Neural progenitor cell (in vitro differentiated cells): Measurements from ENCODE around the gene BLOC1S1. TPM values are rescaled to one million over a fixed set of nuclear protein-coding genes. Genes with fewer than 3 reads are reported as not detected.

Experiments
- DNase-seq: peaks from one replicate; pipeline ENCODE4 v3.0.0-alpha.2; 2016; ENCODE audit warnings: low spot score
- H2AFZ ChIP-seq: fragments of 200-600 bp; sonication (generic); replicated peaks from 2 replicates; pipeline ENCODE4 v1.6.1; 2016; ENCODE audit warnings: antibody characterized with exemption
- H3F3A ChIP-seq: fragments of 200-600 bp; sonication (generic); 2 replicates; pipeline ENCODE4 v1.6.1; 2016; ENCODE audit warnings: antibody characterized with exemption, low read depth
- H3K27ac ChIP-seq: fragments of 200-600 bp; sonication (generic); 2 replicates; pipeline ENCODE4 v1.5.1; 2016; ENCODE audit warnings: mild to moderate bottlenecking
- H3K27me3 ChIP-seq: fragments of 200-600 bp; sonication (generic); 2 replicates; pipeline ENCODE4 v1.6.1; 2016; ENCODE audit warnings: mild to moderate bottlenecking, moderate library complexity
- H3K36me3 ChIP-seq: fragments of 200-600 bp; sonication (generic); 2 replicates; pipeline ENCODE4 v1.5.1; 2016
- H3K4me1 ChIP-seq: fragments of 200-600 bp; sonication (generic); 2 replicates; pipeline ENCODE4 v1.6.1; 2016; ENCODE audit warnings: mixed run types
- H3K4me2 ChIP-seq: fragments of 200-600 bp; sonication (generic); 2 replicates; pipeline ENCODE4 v1.6.1; 2016
- H3K4me3 ChIP-seq: fragments of 200-600 bp; sonication (generic); 2 replicates; pipeline ENCODE4 v1.5.1; 2016
- H3K79me2 ChIP-seq: fragments of 200-600 bp; sonication (generic); 2 replicates; pipeline ENCODE4 v1.6.1; 2016; ENCODE audit warnings: low read depth
- H3K9ac ChIP-seq: fragments of 200-600 bp; sonication (generic); 2 replicates; pipeline ENCODE4 v1.6.1; 2016
- H3K9me3 ChIP-seq: fragments of 200-600 bp; sonication (generic); 2 replicates; pipeline ENCODE4 v1.5.1; 2016; ENCODE audit warnings: low read depth
- H4K20me1 ChIP-seq: fragments of 200-600 bp; sonication (generic); 2 replicates; pipeline ENCODE4 v1.6.1; 2016; ENCODE audit warnings: low read depth
- H3K27ac Mint-ChIP-seq: 3 replicates; pipeline ENCODE4 v1.8.0; 2021; ENCODE audit warnings: mixed read lengths
- H3K27me3 Mint-ChIP-seq: 2 replicates; pipeline ENCODE4 v1.8.0; 2022; ENCODE audit warnings: low read depth, mild to moderate bottlenecking, inconsistent platforms, moderate library complexity, mixed read lengths; ENCODE audit not compliant: insufficient read depth
- H3K36me3 Mint-ChIP-seq: 3 replicates; pipeline ENCODE4 v1.8.0; 2021; ENCODE audit warnings: mixed read lengths
- H3K4me1 Mint-ChIP-seq: 3 replicates; pipeline ENCODE4 v1.8.0; 2021; ENCODE audit warnings: mixed read lengths
- H3K4me3 Mint-ChIP-seq: 3 replicates; pipeline ENCODE4 v1.8.0; 2021; ENCODE audit warnings: mild to moderate bottlenecking, moderate library complexity, mixed read lengths
- H3K9me3 Mint-ChIP-seq: 3 replicates; pipeline ENCODE4 v1.8.0; 2020; ENCODE audit warnings: mixed read lengths
- EZH2 ChIP-seq: fragments of 200-600 bp; sonication (generic); IDR thresholded peaks from 2 replicates; pipeline ENCODE4 v1.6.1; 2017; ENCODE audit warnings: antibody characterized with exemption, mild to moderate bottlenecking, moderate library complexity
- EZH2phosphoT487 ChIP-seq: fragments of 200-600 bp; sonication (generic); IDR thresholded peaks from 2 replicates; pipeline ENCODE4 v1.6.1; 2017; ENCODE audit warnings: antibody characterized with exemption
- total RNA-seq: library from RNA; depleted of rRNA; stranded (reverse); fragments of >200 nt; gene quantifications from 2 replicates; pipeline ENCODE4 v1.2.3, GENCODE V29; 2015; ENCODE audit warnings: low replicate concordance
- TF ChIP-seq, protein P1 (sequence below): fragments of 200-600 bp; sonication (generic); IDR thresholded peaks from 2 replicates; pipeline ENCODE4 v1.5.1; 2017; ENCODE audit warnings: antibody characterized with exemption, mild to moderate bottlenecking

The BLOC1S1 gene
- total RNA-seq, 1 donor from 2014 or later, result 48.1 TPM

- Histone ChIP-seq H3K79me2 (no peaks in the 10 kb centered on the region), H3K4me2 (no peak overlapping the region), H3K9me3 (no peaks in the 10 kb centered on the region), H3K4me3 (no peak overlapping the region), H4K20me1 (no peaks in the 10 kb centered on the region), H3F3A (no peaks in the 10 kb centered on the region), H3K27me3 (no peaks in the 10 kb centered on the region), H3K9ac (no peak overlapping the region), H2AFZ (no peak overlapping the region), H3K4me1 (no peaks in the 10 kb centered on the region), H3K36me3 (no peaks in the 10 kb centered on the region), H3K27ac (no peak overlapping the region)
- Mint-ChIP-seq H3K9me3 (no peaks in the 10 kb centered on the region), H3K27ac (no peak overlapping the region), H3K4me3 (no peak overlapping the region), H3K4me1 (no peaks in the 10 kb centered on the region), H3K36me3 (peaks cover 7% of the 10 kb centered on the region), H3K27me3 (peaks cover 2% of the 10 kb centered on the region)
- no peak for DNase-seq
- TF ChIP-seq EZH2 (no peak), EZH2phosphoT487 (no peak)
- TF ChIP-seq, protein P1, sequence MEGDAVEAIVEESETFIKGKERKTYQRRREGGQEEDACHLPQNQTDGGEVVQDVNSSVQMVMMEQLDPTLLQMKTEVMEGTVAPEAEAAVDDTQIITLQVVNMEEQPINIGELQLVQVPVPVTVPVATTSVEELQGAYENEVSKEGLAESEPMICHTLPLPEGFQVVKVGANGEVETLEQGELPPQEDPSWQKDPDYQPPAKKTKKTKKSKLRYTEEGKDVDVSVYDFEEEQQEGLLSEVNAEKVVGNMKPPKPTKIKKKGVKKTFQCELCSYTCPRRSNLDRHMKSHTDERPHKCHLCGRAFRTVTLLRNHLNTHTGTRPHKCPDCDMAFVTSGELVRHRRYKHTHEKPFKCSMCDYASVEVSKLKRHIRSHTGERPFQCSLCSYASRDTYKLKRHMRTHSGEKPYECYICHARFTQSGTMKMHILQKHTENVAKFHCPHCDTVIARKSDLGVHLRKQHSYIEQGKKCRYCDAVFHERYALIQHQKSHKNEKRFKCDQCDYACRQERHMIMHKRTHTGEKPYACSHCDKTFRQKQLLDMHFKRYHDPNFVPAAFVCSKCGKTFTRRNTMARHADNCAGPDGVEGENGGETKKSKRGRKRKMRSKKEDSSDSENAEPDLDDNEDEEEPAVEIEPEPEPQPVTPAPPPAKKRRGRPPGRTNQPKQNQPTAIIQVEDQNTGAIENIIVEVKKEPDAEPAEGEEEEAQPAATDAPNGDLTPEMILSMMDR, result no peak
These were observed 18.9 kb upstream of the BLOC1S1 start for GRCh38 chr12:55696796-55697462.

- no peak overlapping the region for H3K4me3 ChIP-seq
- H3K27ac ChIP-seq, result no peak overlapping the region
- H3K9ac ChIP-seq, result no peak overlapping the region
- DNase-seq, result no peak
- H4K20me1 ChIP-seq, result no peaks in the 10 kb centered on the region
- no peaks in the 10 kb centered on the region for H3K4me1 Mint-ChIP-seq
- H3K9me3 Mint-ChIP-seq, result no peaks in the 10 kb centered on the region
- H3K9me3 ChIP-seq, result no peaks in the 10 kb centered on the region
- H3F3A ChIP-seq, result no peaks in the 10 kb centered on the region
- no peaks in the 10 kb centered on the region for H3K4me1 ChIP-seq
- H3K36me3 Mint-ChIP-seq, result peaks cover 10% of the 10 kb centered on the region
- no peak overlapping the region for H3K4me2 ChIP-seq
- no peak overlapping the region for H2AFZ ChIP-seq
- H3K4me3 Mint-ChIP-seq, result no peak overlapping the region
- no peak overlapping the region for H3K27ac Mint-ChIP-seq
- peaks cover 2% of the 10 kb centered on the region for H3K27me3 Mint-ChIP-seq
- no peaks in the 10 kb centered on the region for H3K36me3 ChIP-seq
- no peaks in the 10 kb centered on the region for H3K27me3 ChIP-seq
- TF ChIP-seq, protein P1, result no peak
- TF ChIP-seq EZH2 (no peak), EZH2phosphoT487 (no peak)
- H3K79me2 ChIP-seq, result no peaks in the 10 kb centered on the region
These were observed 18.2 kb upstream of the BLOC1S1 start for GRCh38 chr12:55697686-55698085.

- Mint-ChIP-seq H3K4me3 (no peak overlapping the region), H3K36me3 (peaks cover 16% of the 10 kb centered on the region), H3K9me3 (no peaks in the 10 kb centered on the region), H3K27ac (no peak overlapping the region), H3K4me1 (peaks cover 3% of the 10 kb centered on the region), H3K27me3 (peaks cover 2% of the 10 kb centered on the region)
- Histone ChIP-seq H3K9ac (no peak overlapping the region), H3K36me3 (no peaks in the 10 kb centered on the region), H2AFZ (no peak overlapping the region), H3K9me3 (no peaks in the 10 kb centered on the region), H3K4me2 (no peak overlapping the region), H3K27ac (no peak overlapping the region), H3K27me3 (no peaks in the 10 kb centered on the region), H3K4me3 (no peak overlapping the region), H4K20me1 (no peaks in the 10 kb centered on the region), H3K4me1 (no peaks in the 10 kb centered on the region), H3F3A (no peaks in the 10 kb centered on the region), H3K79me2 (no peaks in the 10 kb centered on the region)
- TF ChIP-seq EZH2 (no peak), EZH2phosphoT487 (no peak)
- TF ChIP-seq, protein P1, result no peak
- no peak for DNase-seq
These were observed 17.4 kb upstream of the BLOC1S1 start for GRCh38 chr12:55698241-55698955.
